HCT116 (cell line): ENCODE results near the gene CST6. TPM values are rescaled to one million over a fixed set of nuclear protein-coding genes. Genes with fewer than 3 reads are reported as not detected.
A peak's percentile ranks its signal among the peaks of the same experiment; 100 is the strongest.
"Not testable (repeated sequence)": the region's sequence is repeated elsewhere in the genome, so short reads cannot be mapped to it uniquely, and the experiment has no call there.

Experiments
- ATAC-seq: fragments of 200-7000 bp; cut with Tn5 transposase; 2 replicates; pipeline ENCODE4 v1.9.1; 2020; ENCODE audit warnings: mild to moderate bottlenecking, moderate library complexity
- BruUV-seq: library from RNA; stranded (reverse); fragments of 400-500 nt; replicated peaks from 2 replicates; lab custom pipeline; 2021; lab: Mats Ljungman, UMichigan
- CTCF ChIA-PET: fragments of 300-600 bp; sonication (Branson Sonifier 250); formaldehyde crosslinking; loops from one replicate; lab custom pipeline; 2021; ENCODE audit warnings: antibody characterized with exemption; lab: Charles Lee
- POLR2A ChIA-PET: fragments of 300-600, 350-600 bp; sonication (Branson Sonifier 250); formaldehyde crosslinking; loops from one replicate; lab custom pipeline; 2021; ENCODE audit warnings: antibody characterized with exemption; lab: Charles Lee
- RAD21 ChIA-PET, 2 experiments: fragments of 300-600 bp; sonication (Branson Sonifier 250); formaldehyde crosslinking; loops; one replicate each; lab custom pipeline; 2023; ENCODE audit warnings: low total read pairs in 2 of 2; ENCODE audit not compliant: uncharacterized antibody in 2 of 2, unreplicated experiment in 2 of 2, low non-redundant PET in 1 of 2; lab: Charles Lee
- DNase-seq: peaks from one replicate; pipeline ENCODE4 v3.0.0-alpha.2; 2010; ENCODE audit warnings: low read depth, low spot score
- H2AFZ ChIP-seq: fragments of 200-600 bp; shearing (Covaris generic), sonication (generic); 2 replicates; pipeline ENCODE4 v1.6.1; 2017; ENCODE audit warnings: low read depth, mixed run types, mixed read lengths, antibody characterized with exemption, low read length; ENCODE audit not compliant: poor library complexity, severe bottlenecking
- H3K27ac ChIP-seq: 2 replicates; pipeline ENCODE4 v1.5.1; 2012; ENCODE audit warnings: low read depth, low read length
- H3K27me3 ChIP-seq: fragments of 200-600 bp; sonication (generic); 2 replicates; pipeline ENCODE4 v1.6.1; 2016; ENCODE audit warnings: mixed run types, low read length, mixed read lengths; ENCODE audit not compliant: insufficient read depth
- H3K36me3 ChIP-seq, 2 experiments: fragments of 200-500 bp in 1 of 2; fragments of 200-600 bp in 1 of 2; sonication (Bioruptor generic) in 1 of 2; sonication (generic) in 1 of 2; 2 replicates each; pipeline versions ENCODE4 v1.5.1 to v1.6.1; 2014 to 2016; ENCODE audit warnings: low read length in 2 of 2, inconsistent platforms in 1 of 2, mixed read lengths in 1 of 2, mixed run types in 1 of 2; ENCODE audit not compliant: insufficient read depth in 2 of 2, control insufficient read depth in 1 of 2
- H3K4me1 ChIP-seq, 2 experiments: fragments of 200-600 bp in 1 of 2; sonication (generic) in 1 of 2; 2 replicates each; pipeline versions ENCODE4 v1.5.1 to v1.6.1; 2012 to 2017; ENCODE audit warnings: low read length in 2 of 2, inconsistent platforms in 1 of 2, mild to moderate bottlenecking in 1 of 2, mixed read lengths in 1 of 2, mixed run types in 1 of 2, moderate library complexity in 1 of 2; ENCODE audit not compliant: insufficient read depth in 2 of 2, control insufficient read depth in 1 of 2
- H3K4me2 ChIP-seq: fragments of 200-600 bp; sonication (generic); 2 replicates; pipeline ENCODE4 v1.6.1; 2017; ENCODE audit warnings: mixed run types, low read length, mixed read lengths
- H3K4me3 ChIP-seq, 2 experiments: fragments of 200-600 bp in 1 of 2; sonication (generic) in 1 of 2; replicated peaks in 1 of 2; 2 replicates each; pipeline ENCODE4 v1.5.1; 2011 to 2016; ENCODE audit warnings: low read length in 2 of 2, control low read depth in 1 of 2, low read depth in 1 of 2, mild to moderate bottlenecking in 1 of 2, mixed read lengths in 1 of 2, mixed run types in 1 of 2
- H3K79me2 ChIP-seq: fragments of 200-600 bp; sonication (generic); 2 replicates; pipeline ENCODE4 v1.6.1; 2017; ENCODE audit warnings: mild to moderate bottlenecking, mixed run types, low read length, moderate library complexity, mixed read lengths; ENCODE audit not compliant: insufficient read depth
- H3K9ac ChIP-seq: fragments of 200-600 bp; sonication (generic); 2 replicates; pipeline ENCODE4 v1.6.1; 2016; ENCODE audit warnings: low read length, mixed read lengths
- H3K9me2 ChIP-seq: fragments of 200-600 bp; sonication (generic), shearing (Covaris generic); 2 replicates; pipeline ENCODE4 v1.6.1; 2017; ENCODE audit warnings: mixed run types, mild to moderate bottlenecking, moderate library complexity; ENCODE audit not compliant: insufficient read depth
- H3K9me3 ChIP-seq, 2 experiments: fragments of 200-500 bp in 1 of 2; fragments of 200-600 bp in 1 of 2; sonication (Bioruptor generic) in 1 of 2; sonication (generic) in 1 of 2; 2 replicates each; pipeline ENCODE4 v1.6.1; 2014 to 2017; ENCODE audit warnings: low read length in 2 of 2, mixed read lengths in 2 of 2, inconsistent platforms in 1 of 2, low read depth in 1 of 2, mild to moderate bottlenecking in 1 of 2, mixed run types in 1 of 2, moderate library complexity in 1 of 2; ENCODE audit not compliant: control insufficient read depth in 1 of 2, insufficient read depth in 1 of 2
- H4K20me1 ChIP-seq: fragments of 200-600 bp; sonication (generic), shearing (Covaris generic); 2 replicates; pipeline ENCODE4 v1.6.1; 2017; ENCODE audit warnings: mixed run types, mild to moderate bottlenecking, moderate library complexity; ENCODE audit not compliant: insufficient read depth
- ELF1 ChIP-seq: IDR thresholded peaks from 2 replicates; pipeline ENCODE4 v1.6.1; 2012; ENCODE audit warnings: low read depth, borderline replicate concordance
- FOSL1 ChIP-seq: IDR thresholded peaks from 2 replicates; pipeline ENCODE4 v1.6.1; 2012; ENCODE audit warnings: low read depth
- POLR2A ChIP-seq: IDR thresholded peaks from 2 replicates; pipeline ENCODE4 v1.7.0; 2011; ENCODE audit warnings: borderline replicate concordance; ENCODE audit not compliant: insufficient read depth, insufficient read length; ENCODE audit errors: extremely low read depth
- POLR2AphosphoS5 ChIP-seq: IDR thresholded peaks from 2 replicates; pipeline ENCODE4 v1.6.1; 2011; ENCODE audit warnings: mild to moderate bottlenecking, low read depth, low read length, moderate library complexity
- SIN3A ChIP-seq: IDR thresholded peaks from 2 replicates; pipeline ENCODE4 v1.6.1; 2012; ENCODE audit warnings: low read depth
- TCF7L2 ChIP-seq: IDR thresholded peaks from 2 replicates; pipeline ENCODE4 v1.7.0; 2011; ENCODE audit warnings: borderline replicate concordance, inconsistent platforms; ENCODE audit not compliant: insufficient read depth, insufficient read length; ENCODE audit errors: extremely low read depth
- YY1 ChIP-seq: IDR thresholded peaks from 2 replicates; pipeline ENCODE4 v1.6.1; 2011; ENCODE audit warnings: low read length, low read depth, moderate library complexity, mild to moderate bottlenecking; ENCODE audit not compliant: insufficient replicate concordance; ENCODE audit errors: extremely low read depth
- ZBTB33 ChIP-seq: IDR thresholded peaks from 2 replicates; pipeline ENCODE4 v1.6.1; 2011; ENCODE audit warnings: mild to moderate bottlenecking, low read length, moderate library complexity; ENCODE audit not compliant: insufficient replicate concordance; ENCODE audit errors: extremely low read depth
- intact Hi-C: fragments of 100-400 bp; cut with micrococcal nuclease; formaldehyde crosslinking; loops from 2 replicates; pipeline ENCODE4 v1.10.0; 2022
- total RNA-seq: library from RNA; stranded (reverse); gene quantifications from one replicate; pipeline ENCODE4 v1.2.1, GENCODE V29; 2021; ENCODE audit not compliant: unreplicated experiment
- TF ChIP-seq, protein P1 (sequence below): IDR thresholded peaks from 2 replicates; pipeline ENCODE4 v1.6.1; 2012

CST6 gene
- total RNA-seq, 1 experiment from 2014 or later, result 68.1 TPM

DNA sequence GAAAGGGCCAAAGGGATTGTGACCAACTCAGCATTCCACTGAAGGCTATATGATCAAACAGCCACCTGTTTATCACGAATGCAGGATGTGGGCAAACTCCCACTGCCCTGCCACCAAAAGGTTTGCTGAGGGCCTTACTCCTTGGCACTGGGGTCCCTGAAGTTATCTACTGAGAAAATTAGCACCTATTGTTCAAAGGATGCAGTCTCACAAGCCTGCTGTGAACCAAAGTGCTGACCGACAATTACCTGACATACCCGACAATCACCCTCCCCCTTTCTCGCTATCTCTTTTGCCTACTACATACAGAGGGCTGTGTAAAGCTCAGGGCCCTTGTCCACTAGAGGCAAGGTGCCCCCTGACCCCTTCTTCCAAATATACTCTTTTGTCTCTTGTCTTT lies 1.8 kb upstream of the CST6 start:
- H3K9me3 ChIP-seq, RAD21 ChIA-PET, H3K27me3 ChIP-seq, POLR2A ChIA-PET, ATAC-seq, H2AFZ ChIP-seq, intact Hi-C loops, BruUV-seq, DNase-seq, H4K20me1 ChIP-seq, H3K9me2 ChIP-seq, H3K4me3 ChIP-seq, H3K79me2 ChIP-seq, H3K36me3 ChIP-seq, CTCF ChIA-PET: not testable (repeated sequence)
- peak overlapping the region; percentile 89; the same call in 1 of the 2 replicates for H3K27ac ChIP-seq
- H3K4me2 ChIP-seq, result peak overlapping the region; percentile 72
- H3K4me1 ChIP-seq, result peaks cover 64 to 99% of the 10 kb centered on the region in 2 experiments
- 0 out of 2 replicates have a peak overlapping the region, but pooled peaks have one; percentile 74 for H3K9ac ChIP-seq

- BruUV-seq, result no TSS peak
- Histone ChIP-seq H3K4me1 (peaks cover 77 to 100% of the 10 kb centered on the region in 2 experiments), H3K79me2 (peaks cover 10% of the 10 kb centered on the region; the same call in 1 of the 2 replicates), H3K9me3 (no peaks in the 10 kb centered on the region), H3K4me3 (peak overlapping the region; percentile 44 to 59), H3K9me2 (no peaks in the 10 kb centered on the region), H3K4me2 (peak overlapping the region; percentile 72), H3K27ac (peak overlapping the region; percentile 89), H3K27me3 (no peaks in the 10 kb centered on the region), H2AFZ (no peak overlapping the region), H3K36me3 (no peaks in the 10 kb centered on the region), H3K9ac (peak overlapping the region; percentile 74), H4K20me1 (no peaks in the 10 kb centered on the region)
- ChIA-PET POLR2A (interaction anchor here (0.6 to 2.6 kb wide), 5 partner anchors 9 to 291 kb away, joined by 3 to 17 read pairs (median 4); partner anchors contain the start of genes BANF1, EIF1AD, RNASEH2C and SF3B2), RAD21 (no interaction called here), CTCF (interaction anchor here (1.7 to 3.2 kb wide), 3 partner anchors 11 to 123 kb away, joined by 5 to 22 read pairs (median 10); partner anchors contain the start of gene FIBP)
- peak; percentile 52 for ATAC-seq
- intact Hi-C loops, result loop anchor here (1.0 kb wide), 1 partner anchor 9 kb away; the partner anchor contains the start of genes BANF1 and EIF1AD
- TF ChIP-seq ELF1, result no peak
- no peak for TF ChIP-seq ZBTB33
- no peak for TF ChIP-seq FOSL1
- TF ChIP-seq TCF7L2, result no peak
- no peak for TF ChIP-seq POLR2A
- TF ChIP-seq, protein P1, sequence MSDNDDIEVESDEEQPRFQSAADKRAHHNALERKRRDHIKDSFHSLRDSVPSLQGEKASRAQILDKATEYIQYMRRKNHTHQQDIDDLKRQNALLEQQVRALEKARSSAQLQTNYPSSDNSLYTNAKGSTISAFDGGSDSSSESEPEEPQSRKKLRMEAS, result no peak
- no peak for TF ChIP-seq YY1
- TF ChIP-seq POLR2AphosphoS5, result peak; percentile 46; the same call in 1 of the 2 replicates
- TF ChIP-seq SIN3A, result no peak
- DNase-seq, result peak; percentile 91
Observed at GRCh38 chr11:66011239-66011784, 496 bp upstream of the CST6 start.
